HUES48 (cell line): ENCODE measurements around the gene MAPRE2.
A peak's percentile ranks its signal among the peaks of the same experiment; 100 is the strongest.

Experiments
- H3K27ac ChIP-seq: one replicate; pipeline ENCODE4 v1.7.0; 2013; ENCODE audit warnings: low read depth, low read length, inconsistent platforms
- H3K27me3 ChIP-seq: 2 replicates; pipeline ENCODE4 v1.6.1; 2013; ENCODE audit warnings: mild to moderate bottlenecking, low read length; ENCODE audit not compliant: control insufficient read depth, insufficient read depth
- H3K36me3 ChIP-seq: 2 replicates; pipeline ENCODE4 v1.6.1; 2013; ENCODE audit warnings: low read length; ENCODE audit not compliant: control insufficient read depth, insufficient read depth
- H3K4me1 ChIP-seq: 2 replicates; pipeline ENCODE4 v1.6.1; 2013; ENCODE audit warnings: mild to moderate bottlenecking, low read length; ENCODE audit not compliant: control insufficient read depth, insufficient read depth
- H3K4me3 ChIP-seq: 2 replicates; pipeline ENCODE4 v1.5.1; 2013; ENCODE audit warnings: mild to moderate bottlenecking, low read depth, low read length
- H3K9ac ChIP-seq: 2 replicates; pipeline ENCODE4 v1.6.1; 2013; ENCODE audit warnings: mild to moderate bottlenecking, low read depth, low read length, moderate library complexity
- H3K9me3 ChIP-seq: 2 replicates; pipeline ENCODE4 v1.6.1; 2013; ENCODE audit warnings: low read length; ENCODE audit not compliant: control insufficient read depth, insufficient read depth

Gene MAPRE2

GRCh38 chr18:35040988-35041814 is at the start of gene MAPRE2:
Gene MAPRE2 (plus strand): TSS chr18:35041413. CDS start chr18:35041540, 127 bp downstream.
- H3K27me3 ChIP-seq: no peaks in the 10 kb centered on the region
- H3K27ac ChIP-seq: peak within 1 kb of the TSS; percentile 87
- peak within 1 kb of the TSS; percentile 89 for H3K4me3 ChIP-seq
- no peaks in the 10 kb centered on the region for H3K36me3 ChIP-seq
- peak within 1 kb of the TSS; percentile 79 for H3K9ac ChIP-seq
- peaks cover 35% of the 10 kb centered on the region for H3K4me1 ChIP-seq
- H3K9me3 ChIP-seq: no peaks in the 10 kb centered on the region

DNA sequence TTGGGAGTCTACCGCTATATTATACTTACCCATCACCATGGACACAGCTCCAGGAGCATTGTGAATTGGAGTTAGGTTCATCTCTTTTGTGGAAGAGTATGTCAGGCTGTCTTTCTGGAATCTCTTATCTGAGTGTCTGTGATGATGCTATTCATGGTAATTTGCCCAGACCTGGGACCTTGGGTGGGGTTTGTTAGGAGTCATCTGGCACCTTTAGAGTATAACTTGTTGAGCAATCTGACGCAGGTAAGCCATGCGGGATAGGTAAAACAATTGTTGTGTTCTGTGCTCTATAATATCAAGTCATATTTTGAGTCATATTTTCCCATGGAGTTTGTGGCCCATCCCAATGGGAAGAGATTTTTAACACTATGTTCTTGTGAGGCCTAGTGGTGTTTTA is 49.7 kb upstream of the MAPRE2 start:
- Histone ChIP-seq H3K9ac (no peak overlapping the region), H3K27me3 (no peaks in the 10 kb centered on the region), H3K4me3 (no peak overlapping the region), H3K9me3 (peaks cover 10% of the 10 kb centered on the region), H3K27ac (no peak overlapping the region), H3K36me3 (no peaks in the 10 kb centered on the region), H3K4me1 (no peaks in the 10 kb centered on the region)

DNA sequence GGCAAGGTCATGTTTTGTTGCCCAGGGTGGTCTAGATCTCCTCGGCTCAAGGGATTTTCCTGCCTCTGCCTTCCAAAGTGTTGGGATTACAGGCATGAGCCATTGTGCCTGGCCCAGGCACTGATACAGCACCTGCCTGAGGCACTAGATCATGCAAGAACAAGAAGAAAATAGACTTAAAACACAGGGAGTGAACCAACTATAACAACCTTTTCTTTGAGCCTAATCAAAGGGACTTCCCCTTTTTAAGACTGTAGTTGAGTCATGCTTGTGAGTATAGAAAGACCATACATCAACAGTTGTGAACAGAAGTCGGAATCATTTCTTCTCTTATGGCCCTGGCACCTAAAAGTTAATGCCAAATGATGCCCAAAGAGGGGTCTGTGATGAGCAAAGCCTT is 47.9 kb upstream of the MAPRE2 start:
- Histone ChIP-seq H3K4me1 (peaks cover 5% of the 10 kb centered on the region; the same call in 1 of the 2 replicates), H3K36me3 (no peaks in the 10 kb centered on the region), H3K27ac (no peak overlapping the region), H3K4me3 (no peak overlapping the region), H3K9ac (no peak overlapping the region), H3K27me3 (no peaks in the 10 kb centered on the region), H3K9me3 (peaks cover 11% of the 10 kb centered on the region)

DNA sequence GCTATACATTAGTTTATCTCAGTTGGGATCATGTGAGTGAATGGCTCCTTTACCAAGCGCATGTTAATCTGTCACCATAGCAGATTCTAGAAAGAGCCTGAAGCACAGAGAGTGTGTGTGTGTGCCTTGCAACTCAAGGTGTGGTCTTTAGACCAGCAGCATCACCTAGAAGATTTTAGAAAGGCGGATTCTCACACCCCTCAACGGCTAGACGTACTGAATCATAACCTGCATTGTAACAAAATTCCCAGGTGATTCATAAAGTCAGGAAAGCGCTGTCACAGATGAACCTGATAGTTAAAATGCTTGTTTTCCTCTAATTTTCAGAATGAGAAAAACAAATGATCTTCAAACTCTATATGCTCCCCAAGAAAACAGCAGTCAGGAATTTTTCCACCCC is 45.5 kb upstream of the MAPRE2 start:
- no peak overlapping the region for H3K9ac ChIP-seq
- no peaks in the 10 kb centered on the region for H3K36me3 ChIP-seq
- no peaks in the 10 kb centered on the region for H3K27me3 ChIP-seq
- peaks cover 11% of the 10 kb centered on the region for H3K9me3 ChIP-seq
- peaks cover 14% of the 10 kb centered on the region; the same call in 1 of the 2 replicates for H3K4me1 ChIP-seq
- no peak overlapping the region for H3K27ac ChIP-seq
- H3K4me3 ChIP-seq: no peak overlapping the region

DNA sequence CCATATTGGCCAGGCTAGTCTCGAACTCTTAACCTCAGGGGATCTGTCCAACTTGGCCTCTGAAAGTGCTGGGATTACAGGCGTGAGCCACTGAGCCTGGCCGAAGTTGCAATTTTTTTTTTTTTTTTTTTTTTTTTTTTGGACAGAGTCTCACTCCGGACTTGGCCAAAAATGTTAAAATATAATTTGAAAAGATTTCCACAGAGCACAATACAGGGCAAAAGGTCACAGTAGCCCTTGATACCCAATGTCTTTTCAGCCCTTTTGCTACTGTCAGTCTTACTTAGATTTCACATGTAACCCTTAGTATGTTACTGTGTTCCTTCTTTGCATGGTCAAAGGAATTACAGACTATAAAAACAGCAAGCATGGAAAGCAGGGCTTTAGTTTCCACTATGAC is 42.6 kb upstream of the MAPRE2 start:
- no peak overlapping the region for H3K27ac ChIP-seq
- no peak overlapping the region for H3K4me3 ChIP-seq
- H3K9ac ChIP-seq: no peak overlapping the region
- no peaks in the 10 kb centered on the region for H3K36me3 ChIP-seq
- no peaks in the 10 kb centered on the region for H3K27me3 ChIP-seq
- peaks cover 14% of the 10 kb centered on the region; the same call in 1 of the 2 replicates for H3K4me1 ChIP-seq
- H3K9me3 ChIP-seq: peaks cover 11% of the 10 kb centered on the region

DNA sequence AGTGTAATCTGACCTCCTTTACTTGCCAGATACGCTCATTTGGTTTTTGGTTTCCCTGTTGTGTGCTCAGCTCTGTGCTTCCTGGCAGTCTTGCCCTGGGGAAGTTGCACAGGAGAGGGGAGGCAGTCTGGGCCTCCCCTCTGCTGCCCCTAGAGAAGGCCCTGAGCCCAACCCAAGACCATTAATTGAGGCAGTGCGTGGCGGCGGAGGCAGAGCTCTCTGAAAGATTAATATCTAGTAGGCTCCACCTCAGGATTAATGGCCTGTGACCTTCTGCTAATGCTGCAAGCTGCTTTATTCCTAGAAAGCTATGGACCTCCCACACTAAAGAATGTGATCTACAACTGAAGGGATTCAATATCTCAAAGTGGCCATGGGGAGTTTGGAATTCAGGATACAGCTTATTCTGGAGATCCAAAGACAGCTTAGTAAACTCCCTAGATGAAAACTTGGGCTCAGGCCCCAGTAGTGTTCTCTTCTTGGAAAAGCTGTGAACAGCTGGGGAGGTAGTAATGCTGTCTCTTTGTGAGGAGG is 41.4 kb upstream of the MAPRE2 start:
- peaks cover 14% of the 10 kb centered on the region; the same call in 1 of the 2 replicates for H3K4me1 ChIP-seq
- H3K27ac ChIP-seq: no peak overlapping the region
- H3K27me3 ChIP-seq: no peaks in the 10 kb centered on the region
- no peaks in the 10 kb centered on the region for H3K36me3 ChIP-seq
- peaks cover 11% of the 10 kb centered on the region for H3K9me3 ChIP-seq
- no peak overlapping the region for H3K9ac ChIP-seq
- H3K4me3 ChIP-seq: no peak overlapping the region

GRCh38 chr18:35000457-35000856 is 40.8 kb upstream of the MAPRE2 start:
- H3K4me1 ChIP-seq: peaks cover 14% of the 10 kb centered on the region; the same call in 1 of the 2 replicates
- H3K27ac ChIP-seq: no peak overlapping the region
- no peaks in the 10 kb centered on the region for H3K27me3 ChIP-seq
- H3K9ac ChIP-seq: no peak overlapping the region
- no peaks in the 10 kb centered on the region for H3K36me3 ChIP-seq
- no peak overlapping the region for H3K4me3 ChIP-seq
- peaks cover 11% of the 10 kb centered on the region for H3K9me3 ChIP-seq

- Histone ChIP-seq H3K27me3 (no peaks in the 10 kb centered on the region), H3K9ac (no peak overlapping the region), H3K36me3 (no peaks in the 10 kb centered on the region), H3K9me3 (no peaks in the 10 kb centered on the region), H3K4me1 (peaks cover 10% of the 10 kb centered on the region; the same call in 1 of the 2 replicates), H3K27ac (no peak overlapping the region), H3K4me3 (no peak overlapping the region)
Observed at GRCh38 chr18:35002120-35002519, 39.1 kb upstream of the MAPRE2 start.

GRCh38 chr18:35005963-35006577 is 35.1 kb upstream of the MAPRE2 start:
- H3K9ac ChIP-seq: no peak overlapping the region
- no peak overlapping the region for H3K27ac ChIP-seq
- H3K4me1 ChIP-seq: no peaks in the 10 kb centered on the region
- H3K9me3 ChIP-seq: no peaks in the 10 kb centered on the region
- no peaks in the 10 kb centered on the region for H3K36me3 ChIP-seq
- H3K4me3 ChIP-seq: no peak overlapping the region
- H3K27me3 ChIP-seq: no peaks in the 10 kb centered on the region

DNA sequence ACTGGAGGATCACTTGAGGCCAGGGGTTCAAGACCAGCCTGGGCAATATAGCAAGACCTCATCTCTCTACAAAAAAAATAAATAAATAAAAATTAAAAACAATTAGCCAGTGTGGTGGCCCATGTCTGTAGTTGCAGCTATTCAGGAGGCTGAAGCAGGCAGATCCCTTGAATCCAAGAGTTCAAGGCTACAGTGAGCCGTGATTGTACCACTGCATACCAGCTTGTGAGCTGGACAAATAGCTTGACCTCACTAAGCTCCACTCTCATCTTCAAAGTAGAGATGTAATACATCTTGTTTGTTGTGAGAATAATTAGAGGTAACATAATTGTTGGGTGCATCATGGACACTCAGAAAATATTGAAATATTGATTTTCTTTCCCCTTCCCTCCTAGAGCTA is 31.1 kb upstream of the MAPRE2 start:
- H3K9ac ChIP-seq: no peak overlapping the region
- H3K4me1 ChIP-seq: no peaks in the 10 kb centered on the region
- H3K4me3 ChIP-seq: no peak overlapping the region
- H3K9me3 ChIP-seq: no peaks in the 10 kb centered on the region
- H3K36me3 ChIP-seq: no peaks in the 10 kb centered on the region
- H3K27ac ChIP-seq: no peak overlapping the region
- no peaks in the 10 kb centered on the region for H3K27me3 ChIP-seq

- Histone ChIP-seq H3K9me3 (no peaks in the 10 kb centered on the region), H3K9ac (no peak overlapping the region), H3K36me3 (no peaks in the 10 kb centered on the region), H3K27me3 (no peaks in the 10 kb centered on the region), H3K4me1 (no peaks in the 10 kb centered on the region), H3K27ac (no peak overlapping the region), H3K4me3 (no peak overlapping the region)
Observed at GRCh38 chr18:35010993-35011392, 30.2 kb upstream of the MAPRE2 start.
